Neutrophil (primary cell): ENCODE results near the gene SHC2.
"Not testable (repeated sequence)": the region's sequence is repeated elsewhere in the genome, so short reads cannot be mapped to it uniquely, and the experiment has no call there.

Experiments
- H3K27ac ChIP-seq: fragments of 200-600 bp; sonication (generic); 2 replicates; pipeline ENCODE4 v1.5.1; 2016; ENCODE audit warnings: mild to moderate bottlenecking, moderate library complexity
- H3K27me3 ChIP-seq: fragments of 200-600 bp; sonication (generic); 2 replicates; pipeline ENCODE4 v1.6.0; 2016; ENCODE audit warnings: mild to moderate bottlenecking
- H3K36me3 ChIP-seq: fragments of 200-600 bp; sonication (generic); 2 replicates; pipeline ENCODE4 v1.5.1; 2017
- H3K4me1 ChIP-seq, 2 experiments: fragments of 200-600 bp in 1 of 2; sonication (generic) in 1 of 2; 1 replicate in 1 of 2; 2 replicates in 1 of 2; pipeline versions ENCODE4 v1.5.1 to v1.6.1; 2013 to 2016; ENCODE audit warnings: low read depth in 1 of 2, low read length in 1 of 2, mild to moderate bottlenecking in 1 of 2, moderate library complexity in 1 of 2; ENCODE audit not compliant: control insufficient read depth in 1 of 2, insufficient read depth in 1 of 2
- H3K4me3 ChIP-seq, 2 experiments: fragments of 200-600 bp in 1 of 2; sonication (generic) in 1 of 2; 1 replicate in 1 of 2; 2 replicates in 1 of 2; pipeline ENCODE4 v1.5.1; 2013 to 2016; ENCODE audit warnings: low read depth in 1 of 2, low read length in 1 of 2, mild to moderate bottlenecking in 1 of 2, moderate library complexity in 1 of 2
- H3K9me3 ChIP-seq: fragments of 200-600 bp; sonication (generic); 2 replicates; pipeline ENCODE4 v1.5.1; 2016
- CTCF ChIP-seq: fragments of 200-600 bp; sonication (generic); IDR thresholded peaks from 2 replicates; pipeline ENCODE4 v1.5.1; 2016; ENCODE audit warnings: antibody characterized with exemption

SHC2 gene

GRCh38 chr19:390386-391206 lies 70.2 kb downstream of the SHC2 start:
- no peak for TF ChIP-seq CTCF
- Histone ChIP-seq H3K36me3 (no peaks in the 10 kb centered on the region), H3K9me3 (no peaks in the 10 kb centered on the region), H3K4me3 (no peak overlapping the region), H3K27ac (no peak overlapping the region), H3K4me1 (no peaks in the 10 kb centered on the region), H3K27me3 (peaks cover 34% of the 10 kb centered on the region)

GRCh38 chr19:389935-390289 lies 70.9 kb downstream of the SHC2 start:
- Histone ChIP-seq H3K4me3 (no peak overlapping the region), H3K9me3 (no peaks in the 10 kb centered on the region), H3K36me3 (no peaks in the 10 kb centered on the region), H3K27ac (no peak overlapping the region), H3K27me3 (peaks cover 41% of the 10 kb centered on the region), H3K4me1 (no peaks in the 10 kb centered on the region)
- TF ChIP-seq CTCF, result no peak

DNA sequence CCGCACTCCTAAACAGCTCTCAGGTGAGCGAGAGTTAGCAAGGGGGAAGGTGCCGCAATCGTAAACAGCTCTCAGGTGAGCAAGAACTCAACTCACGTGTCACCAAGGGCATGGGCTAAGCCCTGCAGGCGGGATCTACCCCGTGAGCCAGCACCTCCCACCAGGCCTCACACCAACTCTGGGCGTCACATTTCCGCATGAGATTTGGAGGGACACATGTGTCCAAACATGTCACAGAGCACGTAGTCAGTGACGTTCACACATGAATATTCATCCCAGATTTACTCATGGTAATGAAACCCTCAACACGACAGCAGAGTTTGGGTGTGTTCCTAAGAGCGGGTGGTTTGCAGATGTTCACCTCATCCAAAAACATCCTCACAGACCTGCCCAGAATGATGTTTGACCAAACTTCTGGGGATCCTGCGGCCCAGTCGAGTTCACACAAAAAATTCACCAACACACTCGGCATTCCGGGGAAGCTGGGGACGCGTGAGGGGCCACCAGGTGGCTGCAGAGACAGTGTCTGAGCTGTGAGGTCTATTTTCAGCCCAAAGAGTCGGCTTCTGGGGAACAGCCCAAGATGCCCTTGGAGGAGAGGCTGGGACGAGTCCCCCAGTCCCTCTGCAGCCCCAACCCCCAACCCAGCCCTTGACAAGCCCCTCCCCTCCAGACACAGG lies 71.4 kb downstream of the SHC2 start:
- H3K9me3 ChIP-seq, result no peaks in the 10 kb centered on the region
- no peak for TF ChIP-seq CTCF
- H3K4me3 ChIP-seq, result no peak overlapping the region
- peaks cover 46% of the 10 kb centered on the region for H3K27me3 ChIP-seq
- no peak overlapping the region for H3K27ac ChIP-seq
- no peaks in the 10 kb centered on the region for H3K36me3 ChIP-seq
- no peaks in the 10 kb centered on the region for H3K4me1 ChIP-seq

DNA sequence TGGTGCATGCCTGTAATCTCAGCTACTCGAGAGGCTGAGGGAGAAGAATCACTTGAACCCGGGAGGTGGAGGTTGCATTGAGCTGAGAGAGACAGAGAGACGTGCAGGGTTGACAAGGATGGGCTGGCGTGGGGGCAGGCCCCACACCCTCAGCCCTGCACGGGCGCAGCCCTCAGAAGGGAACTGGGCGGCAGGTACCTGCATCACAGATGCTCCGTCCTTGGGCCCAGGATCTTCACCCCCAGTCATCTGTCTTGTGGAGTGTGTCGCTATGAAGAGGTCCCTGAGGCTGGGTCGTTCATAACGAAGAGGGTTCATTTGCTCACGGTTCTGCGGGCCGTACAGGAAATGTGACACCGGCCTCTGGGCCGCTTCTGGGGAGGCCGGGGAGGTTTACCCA lies 72.1 kb downstream of the SHC2 start:
- Histone ChIP-seq H3K4me1 (no peaks in the 10 kb centered on the region), H3K4me3 (no peak overlapping the region), H3K9me3 (no peaks in the 10 kb centered on the region), H3K36me3 (no peaks in the 10 kb centered on the region), H3K27ac (no peak overlapping the region), H3K27me3 (peaks cover 54% of the 10 kb centered on the region)
- no peak for TF ChIP-seq CTCF

DNA sequence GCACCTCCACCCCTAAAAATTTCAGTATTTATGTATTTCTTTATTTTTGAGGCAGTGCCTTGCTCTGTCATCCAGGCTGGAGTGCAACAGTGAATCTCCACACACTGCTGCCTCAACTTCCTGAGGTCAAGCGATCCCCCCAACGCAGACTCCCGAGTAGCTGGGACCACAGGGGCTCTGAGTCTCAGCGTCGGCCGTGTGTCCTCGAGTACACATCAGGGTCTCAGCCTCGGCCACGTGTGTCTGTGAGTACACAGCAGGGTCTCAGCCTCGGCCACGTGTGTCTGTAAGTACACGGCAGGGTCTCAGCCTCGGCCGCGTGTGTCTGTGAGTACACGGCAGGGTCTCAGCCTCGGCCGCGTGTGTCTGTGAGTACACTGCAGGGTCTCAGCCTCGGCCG lies 73.1 kb downstream of the SHC2 start:
- H3K9me3 ChIP-seq, result no peaks in the 10 kb centered on the region
- no peaks in the 10 kb centered on the region for H3K36me3 ChIP-seq
- TF ChIP-seq CTCF, result no peak
- H3K27me3 ChIP-seq, result peaks cover 63% of the 10 kb centered on the region
- H3K4me1 ChIP-seq, result no peaks in the 10 kb centered on the region
- H3K27ac ChIP-seq, result no peak overlapping the region
- no peak overlapping the region for H3K4me3 ChIP-seq

- H3K9me3 ChIP-seq, H3K4me3 ChIP-seq, H3K27ac ChIP-seq, H3K36me3 ChIP-seq, H3K4me1 ChIP-seq: not testable (repeated sequence)
- H3K27me3 ChIP-seq, result peaks cover 66% of the 10 kb centered on the region
These were observed 74.1 kb downstream of the SHC2 start for GRCh38 chr19:386632-387301.

- peaks cover 66% of the 10 kb centered on the region for H3K27me3 ChIP-seq
- not testable (repeated sequence) for H3K4me3 ChIP-seq, H3K27ac ChIP-seq, H3K4me1 ChIP-seq, H3K36me3 ChIP-seq, H3K9me3 ChIP-seq
These were observed 74.6 kb downstream of the SHC2 start for GRCh38 chr19:386189-386588.
